ENCODE measurements around the gene ATXN7L3.

ATXN7L3 gene

DNA sequence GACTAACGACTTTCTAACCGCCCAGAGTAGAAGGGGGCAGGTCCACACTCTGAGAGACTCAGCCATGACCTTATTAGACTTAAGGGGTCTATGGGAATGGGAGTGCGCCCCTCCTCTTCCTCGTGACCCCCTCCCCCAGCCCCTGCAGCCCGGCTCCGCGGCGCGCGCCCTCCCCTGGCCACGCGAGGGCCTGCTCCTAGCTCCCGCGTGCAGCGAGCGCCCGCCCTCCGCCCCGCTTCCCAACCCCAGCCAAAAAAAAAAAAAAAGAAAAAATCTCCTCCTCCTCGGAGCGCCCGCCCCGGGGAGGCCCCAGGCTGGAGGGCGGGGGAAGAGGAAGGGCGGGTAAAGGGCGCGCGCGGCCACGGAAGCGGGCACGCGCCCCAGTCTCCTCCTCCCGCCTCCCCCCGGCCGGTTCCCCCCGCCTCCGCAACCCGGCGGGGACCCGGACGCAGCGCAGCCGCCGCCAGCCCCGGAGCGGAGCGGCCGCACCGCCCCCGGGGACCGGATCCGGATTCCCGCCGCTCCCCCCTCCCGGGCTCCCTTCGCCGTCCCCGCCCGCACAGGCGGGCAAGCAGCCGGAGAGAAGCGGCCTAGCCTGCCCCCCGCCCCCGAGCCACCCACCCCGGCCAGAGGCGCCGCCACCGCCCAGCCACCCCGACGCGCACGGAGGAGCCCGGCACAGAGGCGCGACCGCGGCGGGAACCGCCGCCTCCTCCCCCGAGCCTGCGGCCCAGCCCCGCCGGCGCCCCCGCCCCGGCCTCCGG lies 18.8 kb upstream of the ATXN7L3 start:
- DNase-seq (ENCODE audit: low read depth, low spot score): peak; percentile 95

DNA sequence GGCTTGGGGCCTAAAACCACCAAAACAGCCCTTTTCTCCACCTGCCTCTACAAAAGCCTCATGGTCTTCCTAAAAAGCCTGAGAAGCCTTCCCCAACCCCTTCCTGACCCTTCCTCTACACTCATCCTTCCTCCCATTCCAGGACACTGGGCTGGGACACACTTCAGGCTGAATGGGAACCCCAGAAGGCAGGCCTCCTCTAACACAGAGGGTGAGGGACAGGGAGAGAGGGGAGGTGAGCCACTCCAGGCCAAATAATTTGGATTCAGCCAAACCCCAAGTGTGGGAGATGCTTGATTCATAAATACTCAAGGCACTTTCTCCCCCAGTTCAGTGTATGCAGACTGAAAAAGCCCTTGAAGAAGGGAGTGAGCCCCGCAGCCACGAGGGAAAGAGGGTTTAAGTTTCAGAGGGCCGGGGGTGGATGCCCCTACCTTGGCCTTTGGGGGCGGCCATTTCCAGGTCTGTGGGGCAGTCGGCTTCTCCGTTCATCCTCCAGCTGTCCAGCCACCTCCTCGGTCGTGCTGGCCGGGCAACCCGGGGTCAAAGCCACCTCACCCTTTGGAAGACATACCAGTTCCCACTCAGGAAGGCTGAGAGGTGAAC lies 18.2 kb upstream of the ATXN7L3 start:
- no peak for DNase-seq (ENCODE audit: low read depth, low spot score)

DNA sequence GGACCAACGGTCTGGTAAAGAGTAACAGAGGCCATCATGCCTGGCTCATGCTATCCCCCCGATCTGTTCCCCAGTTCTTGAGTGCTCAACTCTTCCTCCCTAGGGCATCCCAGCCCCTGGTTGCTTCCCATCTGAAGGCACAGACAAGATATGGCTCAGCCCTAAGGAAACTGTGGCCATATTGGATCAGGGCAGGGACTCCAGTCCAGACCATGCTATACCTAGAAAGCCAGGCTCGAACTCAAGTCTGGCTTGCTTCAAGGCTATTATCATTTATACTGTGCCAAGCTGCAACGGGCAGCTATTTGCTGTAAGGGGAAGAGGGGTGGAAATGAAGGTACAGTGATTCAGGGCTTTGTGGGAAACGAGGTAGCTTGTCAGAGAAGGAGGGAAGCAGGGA lies 17.0 kb upstream of the ATXN7L3 start:
- no peak for DNase-seq (ENCODE audit: low read depth, low spot score)

DNA sequence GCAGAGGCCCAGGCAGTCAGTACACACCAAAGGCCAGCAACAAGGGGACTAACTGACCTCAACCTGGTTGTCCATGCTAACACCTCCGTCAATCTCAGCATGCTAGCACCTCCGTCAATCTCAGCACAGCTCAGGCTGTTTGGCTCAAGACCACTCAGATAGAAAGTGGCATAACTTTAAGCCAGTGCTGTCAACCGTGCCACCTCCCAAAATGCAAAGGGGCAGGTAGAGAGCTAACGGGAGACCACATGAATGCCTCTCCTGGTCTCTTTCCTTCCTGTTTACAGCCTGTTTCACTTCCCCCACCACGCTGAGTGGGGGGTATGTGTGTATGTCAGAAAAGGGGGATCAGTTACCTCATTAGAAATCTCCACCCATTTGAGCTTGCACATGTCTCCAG lies 16.5 kb upstream of the ATXN7L3 start:
- no peak for DNase-seq (ENCODE audit: low read depth, low spot score)

DNA sequence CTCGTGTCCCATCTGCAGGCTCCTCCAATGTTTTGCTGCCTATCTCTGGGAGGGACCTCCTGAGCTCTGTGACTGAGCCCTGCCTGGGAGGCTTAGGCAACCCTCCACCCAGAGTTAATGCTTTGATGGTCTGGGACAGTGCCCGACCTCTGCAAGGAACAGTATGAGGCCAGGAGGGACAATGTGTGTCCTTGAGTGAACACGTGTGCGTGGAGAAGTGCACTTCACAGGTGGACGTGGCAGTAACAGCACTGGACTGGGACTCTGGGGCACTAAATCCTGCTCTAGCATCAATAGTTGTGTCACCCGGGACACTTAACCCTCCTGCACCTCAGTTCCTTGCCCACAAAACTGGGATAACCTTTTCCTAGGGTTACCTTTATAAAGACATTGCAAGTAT lies 15.2 kb upstream of the ATXN7L3 start:
- no peak for DNase-seq (ENCODE audit: low read depth, low spot score)

DNA sequence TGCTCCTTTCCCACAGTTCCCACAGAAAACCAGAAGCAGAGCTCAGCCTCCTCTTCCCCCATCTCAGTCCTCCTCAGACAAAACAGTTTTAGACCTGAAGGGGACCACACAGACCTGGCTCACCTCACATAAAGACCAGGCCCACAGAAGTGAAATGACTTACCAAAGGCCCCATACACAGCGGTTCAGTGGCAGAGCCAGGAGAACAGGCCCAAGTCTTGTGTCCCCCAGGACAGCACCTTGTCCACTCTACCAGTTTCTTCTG lies 14.5 kb upstream of the ATXN7L3 start:
- no peak for DNase-seq (ENCODE audit: low read depth, low spot score)

DNA sequence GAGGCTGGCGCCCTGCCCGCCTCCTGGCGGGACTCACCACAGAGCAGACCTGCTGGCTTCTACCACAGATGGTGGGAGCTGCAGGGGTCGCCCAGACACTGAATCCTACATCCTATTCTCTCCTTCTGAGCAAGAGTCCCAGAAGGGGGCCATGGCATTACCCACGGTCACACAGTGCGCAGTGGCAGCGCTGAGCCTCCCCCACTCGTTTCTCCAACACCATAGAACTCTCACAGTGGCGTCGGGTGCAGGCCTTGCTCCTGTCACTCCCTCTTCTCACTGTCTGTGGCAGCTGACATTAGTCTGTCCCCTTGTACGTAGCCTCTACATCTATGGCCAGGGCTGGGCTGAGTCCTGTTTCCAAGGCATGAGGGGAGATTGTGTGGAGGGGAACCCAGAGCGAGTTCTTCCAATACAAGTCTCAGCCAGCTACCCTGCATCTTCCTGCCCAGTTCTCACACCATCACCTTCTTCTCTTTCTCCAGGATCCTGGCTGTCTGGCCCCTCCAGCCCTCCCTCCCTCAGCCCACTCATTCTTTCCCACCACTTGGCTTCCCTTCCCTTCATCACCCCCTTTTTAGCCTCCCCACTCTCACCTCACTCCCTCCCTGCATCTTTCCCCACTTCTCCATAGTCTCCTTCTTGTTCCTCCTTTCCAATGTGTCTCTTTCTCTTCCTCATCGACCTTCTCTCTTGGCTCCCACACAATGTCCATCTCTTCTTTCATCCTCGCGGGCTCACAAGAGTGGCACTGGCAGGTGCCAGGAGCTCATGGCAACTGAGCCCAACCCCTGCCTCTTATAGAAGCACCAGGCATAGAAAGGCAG lies 13.9 kb upstream of the ATXN7L3 start:
- DNase-seq (ENCODE audit: low read depth, low spot score): no peak

DNA sequence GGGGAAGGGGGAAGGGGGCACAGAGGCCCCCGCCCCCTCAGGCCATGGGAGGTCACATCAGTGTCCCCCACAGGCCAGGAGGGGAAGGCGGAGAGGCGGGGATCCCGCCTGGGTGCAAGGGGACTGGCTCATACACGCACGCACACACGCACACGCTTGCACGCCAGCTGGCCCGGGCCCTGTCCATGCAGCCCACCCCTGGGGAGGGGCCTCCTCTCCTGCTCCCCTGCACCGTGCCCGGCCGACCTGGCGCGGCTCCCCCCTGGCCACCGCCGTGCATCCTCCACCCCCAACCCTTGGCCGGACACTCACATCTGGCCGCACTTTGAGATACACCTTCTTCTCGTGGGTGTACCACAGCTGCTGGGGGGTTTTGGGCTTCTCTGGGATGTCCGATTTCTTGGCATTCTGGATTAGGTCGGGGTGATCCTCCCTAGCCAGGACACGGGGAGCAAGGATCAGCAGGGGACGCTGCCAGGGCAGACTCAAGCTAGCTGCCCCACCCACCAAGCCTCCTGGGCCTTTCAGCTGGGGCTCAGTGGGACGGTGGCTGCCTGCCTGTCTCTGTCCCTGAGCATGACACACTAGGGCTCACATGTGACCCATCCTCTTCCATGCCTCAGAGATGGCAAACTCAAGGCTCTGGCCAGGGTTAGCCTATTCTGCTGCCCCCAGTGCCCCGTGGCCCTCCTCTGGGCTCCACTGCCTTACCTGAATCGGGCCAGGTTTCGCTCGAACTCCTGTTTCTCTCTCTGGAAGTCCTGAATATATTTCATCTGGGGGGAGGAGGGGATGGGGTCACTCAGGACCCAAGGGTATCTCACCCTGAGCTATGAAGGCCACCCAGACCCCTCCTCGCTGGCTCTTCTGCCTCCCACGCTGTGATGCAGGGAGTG lies 13.1 kb upstream of the ATXN7L3 start:
- DNase-seq (ENCODE audit: low read depth, low spot score): no peak

DNA sequence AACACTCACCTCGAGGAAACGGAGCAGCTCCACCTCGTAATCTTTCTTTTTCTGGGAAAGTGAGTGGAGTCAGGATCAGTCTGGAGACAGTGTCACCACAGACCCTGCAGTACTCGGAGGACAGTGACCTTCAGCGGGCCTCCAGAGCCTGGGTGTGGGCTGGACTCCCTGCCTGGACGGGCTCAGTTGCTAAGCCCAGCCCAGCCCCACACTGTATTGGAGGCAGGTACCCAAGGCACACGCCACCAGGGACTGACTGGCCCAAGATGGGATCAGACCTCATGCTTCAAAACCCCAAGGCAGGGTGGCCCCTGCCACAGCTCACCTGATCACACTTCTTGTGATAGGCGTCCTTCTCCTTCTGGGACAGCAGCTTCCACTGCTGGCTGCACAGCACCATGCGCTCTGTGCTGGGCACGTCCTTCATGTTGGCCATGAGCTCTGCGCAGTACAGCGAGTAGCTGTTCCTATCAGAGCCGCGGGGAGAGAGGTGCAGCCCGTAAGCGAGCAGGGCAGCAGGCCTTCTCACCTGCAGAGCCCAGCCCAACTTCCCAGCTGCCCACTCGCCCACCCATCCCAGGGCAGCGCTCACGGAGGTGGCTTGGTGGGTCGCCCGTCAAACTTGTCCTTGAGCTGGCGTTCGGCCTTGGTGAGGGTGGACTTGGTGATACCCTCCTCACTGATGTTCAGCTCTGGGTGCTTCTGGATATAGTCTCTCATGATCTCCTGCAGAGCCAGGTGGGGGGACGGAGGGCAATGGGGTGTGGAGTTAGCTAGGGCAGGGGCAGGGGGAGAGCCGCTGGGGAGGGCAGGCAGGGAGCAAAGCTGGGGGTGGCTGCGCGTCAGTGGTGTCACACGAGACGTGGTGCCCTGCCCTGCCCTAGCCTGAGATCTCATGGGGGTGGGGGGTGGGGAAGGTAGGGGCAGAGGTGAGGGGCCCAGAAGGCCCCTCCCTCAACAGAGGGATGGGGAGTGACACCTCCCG lies 11.9 kb upstream of the ATXN7L3 start:
- DNase-seq (ENCODE audit: low read depth, low spot score): no peak

DNA sequence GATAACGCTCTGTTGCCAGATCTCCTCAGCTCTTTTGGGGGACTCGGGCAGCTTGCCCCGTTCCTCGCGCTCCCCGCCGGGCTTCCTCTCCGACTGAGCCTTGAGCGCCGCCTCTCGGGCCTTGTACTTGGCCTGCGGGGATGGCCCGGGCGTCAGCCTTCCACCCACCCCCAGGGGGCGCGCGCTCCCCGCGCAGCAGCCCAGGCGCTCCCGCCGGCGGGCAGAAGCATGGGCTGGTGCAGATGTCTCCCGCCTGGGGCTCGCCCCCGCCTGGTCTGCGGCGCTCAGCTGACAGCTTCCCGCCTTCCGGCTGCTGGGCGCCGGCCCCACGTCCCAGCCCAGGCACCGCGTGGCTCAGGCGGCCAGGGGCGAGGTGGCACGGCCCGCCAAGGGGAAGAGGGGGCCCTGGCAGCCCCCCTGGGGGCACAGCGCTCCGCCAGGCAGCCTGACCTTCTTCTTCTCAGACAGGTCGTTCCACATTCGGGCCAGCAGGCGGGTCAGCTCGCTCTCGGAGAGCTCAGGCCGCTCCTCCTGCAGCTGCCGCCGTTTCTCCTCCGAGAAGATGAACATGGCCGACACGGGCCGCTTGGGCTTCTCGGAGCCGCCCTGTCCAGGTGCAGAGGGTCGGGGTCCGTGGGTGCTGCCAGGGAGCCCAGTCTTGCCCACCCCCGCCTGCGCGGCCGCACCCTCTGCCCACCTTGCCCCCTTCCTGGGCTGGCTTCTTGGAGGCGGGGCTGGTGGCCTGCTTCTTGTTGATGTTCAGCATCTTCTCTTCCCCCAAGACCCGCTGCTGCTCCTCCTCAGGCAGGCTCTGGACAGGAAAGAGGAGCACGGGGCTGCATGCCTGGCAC lies 10.9 kb upstream of the ATXN7L3 start:
- DNase-seq (ENCODE audit: low read depth, low spot score): peak; percentile 96

DNA sequence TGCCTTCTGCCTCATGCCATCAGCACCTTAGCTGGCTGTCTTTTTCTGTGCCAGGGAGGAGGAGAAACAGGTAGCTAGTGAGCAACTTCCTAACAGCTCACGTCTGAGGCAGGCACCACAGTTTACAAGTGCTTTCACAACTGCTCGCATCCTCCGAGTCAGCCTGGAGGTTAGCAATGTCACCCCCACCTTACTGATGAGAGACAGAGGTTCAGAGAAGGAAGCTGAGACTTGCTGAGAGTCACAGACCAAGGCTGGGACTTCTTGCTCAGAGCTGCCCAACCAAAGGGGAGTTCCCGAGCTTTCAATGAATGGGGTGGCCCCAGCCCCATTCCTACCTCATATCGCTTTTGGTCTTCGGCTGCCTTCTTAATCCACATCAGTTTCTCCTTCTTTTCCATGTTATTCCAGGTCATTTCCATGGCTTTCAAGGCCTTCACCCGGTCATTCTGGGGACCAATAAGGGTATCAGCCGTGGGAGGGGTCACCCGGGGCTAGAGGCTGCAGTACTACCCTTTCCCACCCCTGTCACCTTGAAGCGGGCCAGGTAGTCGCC lies 10.2 kb upstream of the ATXN7L3 start:
- no peak for DNase-seq (ENCODE audit: low read depth, low spot score)

DNA sequence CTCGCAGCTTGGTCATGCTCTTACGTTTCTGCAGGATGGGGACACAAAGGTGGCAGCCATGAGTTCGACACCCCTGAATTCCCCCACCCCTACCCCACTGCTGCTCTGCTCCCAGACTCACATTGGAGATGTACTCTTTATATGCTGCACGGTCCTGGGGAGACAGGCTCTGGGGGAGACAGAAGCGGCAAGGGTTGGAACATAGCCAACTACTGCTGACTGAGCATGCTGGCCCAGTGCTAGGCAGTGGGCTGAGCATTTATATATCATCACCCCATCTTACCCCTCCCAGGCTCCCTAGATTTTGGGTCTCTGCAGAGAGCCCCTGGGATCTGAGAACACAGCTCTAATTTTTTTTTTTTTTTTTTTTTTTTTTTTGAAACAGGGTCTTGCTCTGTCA lies 8.1 kb upstream of the ATXN7L3 start:
- DNase-seq (ENCODE audit: low read depth, low spot score): no peak

DNA sequence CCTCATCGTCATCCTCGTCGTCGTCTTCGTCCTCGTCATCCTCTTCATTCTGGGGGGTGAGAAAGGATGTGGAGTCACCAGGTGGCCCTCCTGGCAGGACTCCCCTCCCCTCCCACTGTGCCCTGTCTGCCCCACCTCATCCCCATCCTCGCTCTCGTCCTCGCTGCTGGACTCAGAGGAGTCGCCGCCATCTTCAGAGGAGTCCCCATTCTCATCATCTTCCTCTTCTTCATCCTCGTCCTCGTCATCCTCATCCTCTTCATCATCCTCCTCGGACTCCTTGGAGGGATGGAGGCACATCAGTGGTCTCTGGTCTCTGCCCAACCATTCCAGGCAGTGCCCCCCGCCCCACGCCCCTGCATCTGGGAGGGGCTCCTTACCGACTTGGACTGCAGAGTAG lies 7.6 kb upstream of the ATXN7L3 start:
- no peak for DNase-seq (ENCODE audit: low read depth, low spot score)

DNA sequence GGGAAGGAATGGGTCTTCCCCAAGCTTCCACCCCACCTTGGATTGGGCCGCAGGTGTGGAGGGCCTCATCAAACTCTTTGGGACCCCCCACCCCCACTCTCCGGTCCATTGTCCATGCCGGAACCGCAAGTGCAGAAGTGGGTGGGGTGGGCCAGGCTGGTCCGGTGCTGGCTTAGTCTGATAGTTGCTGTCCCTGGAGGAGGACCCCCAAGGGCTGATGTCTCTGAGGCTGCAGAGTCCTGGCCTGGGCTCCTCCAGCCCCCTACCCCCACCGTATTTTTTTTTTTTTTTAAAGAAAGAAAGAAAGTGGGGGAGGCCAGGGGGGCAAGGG lies 7.1 kb upstream of the ATXN7L3 start:
- DNase-seq (ENCODE audit: low read depth, low spot score): no peak

DNA sequence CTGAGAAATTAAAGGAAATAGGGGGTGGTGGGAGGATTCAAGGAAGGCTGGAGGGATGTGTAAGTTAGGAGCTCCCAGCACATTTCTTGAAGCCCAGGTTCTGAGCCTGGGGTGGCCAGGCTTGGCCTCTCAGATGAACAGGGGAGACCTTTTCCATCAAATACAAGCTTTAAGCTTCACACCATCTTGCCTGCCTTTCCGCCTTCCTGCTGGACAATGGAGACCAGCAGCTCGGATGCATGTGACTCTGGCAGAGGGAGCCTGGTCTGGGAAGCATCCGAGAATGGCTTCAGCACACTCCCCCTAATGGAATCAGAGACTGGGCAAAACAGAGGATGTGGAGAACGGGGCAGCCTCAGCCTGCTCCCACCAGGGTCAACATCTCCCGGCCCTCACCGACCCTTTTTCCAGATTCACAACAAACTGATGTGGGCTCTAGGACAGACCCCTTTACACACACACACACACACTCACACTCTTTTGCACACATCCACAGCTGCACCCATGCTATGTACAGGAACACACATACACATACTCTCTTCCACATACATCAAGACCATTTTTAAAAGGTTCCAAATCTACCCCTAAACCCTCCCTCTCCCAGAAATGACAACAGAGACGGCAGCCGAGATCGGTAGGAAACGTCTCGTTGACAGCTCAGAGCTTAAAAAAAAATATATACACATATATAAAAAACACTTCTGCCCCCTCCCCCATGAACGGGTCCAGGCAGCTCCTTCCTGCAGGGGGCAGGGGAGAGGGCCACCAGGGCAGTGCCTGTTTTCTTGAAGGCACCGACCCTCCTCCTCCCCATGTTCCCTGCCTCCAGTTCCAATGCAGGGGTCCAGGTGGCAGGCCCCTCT lies 6.5 kb upstream of the ATXN7L3 start:
- no peak for DNase-seq (ENCODE audit: low read depth, low spot score)

DNA sequence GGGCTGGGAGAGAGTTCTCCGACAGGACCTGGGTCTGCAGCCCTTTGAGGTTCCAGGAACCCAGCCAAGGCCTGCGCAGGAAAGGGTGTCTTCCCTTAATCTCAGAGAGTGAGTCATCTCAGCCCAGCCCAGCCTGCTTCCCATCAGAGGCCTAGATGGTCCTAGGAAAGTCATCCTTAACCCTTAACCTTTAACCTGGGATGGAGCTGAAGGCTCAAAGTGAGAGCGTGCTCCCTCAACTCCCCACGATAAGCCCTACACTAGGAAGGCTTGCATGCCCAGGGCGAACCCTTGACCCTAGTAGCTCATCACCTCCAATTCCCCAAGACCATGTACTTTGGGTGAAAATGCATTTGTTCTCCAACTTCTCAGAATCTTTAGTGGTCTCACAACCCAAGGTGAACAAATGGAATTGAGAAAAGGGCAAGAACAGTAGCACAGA lies 4.8 kb upstream of the ATXN7L3 start:
- no peak for DNase-seq (ENCODE audit: low read depth, low spot score)

DNA sequence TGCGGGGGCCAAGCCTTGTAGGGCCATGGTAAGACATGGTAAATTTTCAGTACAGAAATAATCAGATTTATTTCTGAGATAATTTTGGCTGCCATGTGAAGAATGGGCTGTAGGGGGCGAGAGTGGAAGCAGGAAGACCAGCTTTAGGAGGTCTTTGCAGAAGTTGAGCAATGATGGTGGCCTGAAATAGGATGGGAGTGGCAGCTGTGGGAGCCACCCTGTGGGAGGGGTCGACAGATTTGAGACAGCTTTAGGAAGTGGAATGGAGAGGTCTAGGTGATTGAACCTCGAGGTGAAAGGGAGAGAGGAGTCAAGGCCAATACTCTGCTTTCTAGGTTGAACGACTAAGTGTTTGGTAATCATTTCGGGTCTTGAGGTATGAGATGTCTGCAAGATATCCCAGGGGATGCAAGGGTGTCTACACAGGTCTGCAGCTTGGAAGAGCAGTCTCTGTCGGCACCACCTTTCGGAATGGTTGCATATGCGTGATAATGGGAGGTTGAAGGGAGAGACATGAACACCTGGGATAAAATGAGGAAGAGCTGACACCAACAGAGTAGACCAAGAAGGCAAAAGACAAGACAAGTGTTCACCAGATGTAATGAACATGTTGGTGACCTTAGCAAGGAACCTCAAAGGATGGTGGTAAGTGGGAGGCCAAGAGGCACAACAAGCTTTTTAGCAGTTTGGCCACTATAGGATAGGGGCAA lies 4.2 kb upstream of the ATXN7L3 start:
- peak; percentile 58 for DNase-seq (ENCODE audit: low read depth, low spot score)

DNA sequence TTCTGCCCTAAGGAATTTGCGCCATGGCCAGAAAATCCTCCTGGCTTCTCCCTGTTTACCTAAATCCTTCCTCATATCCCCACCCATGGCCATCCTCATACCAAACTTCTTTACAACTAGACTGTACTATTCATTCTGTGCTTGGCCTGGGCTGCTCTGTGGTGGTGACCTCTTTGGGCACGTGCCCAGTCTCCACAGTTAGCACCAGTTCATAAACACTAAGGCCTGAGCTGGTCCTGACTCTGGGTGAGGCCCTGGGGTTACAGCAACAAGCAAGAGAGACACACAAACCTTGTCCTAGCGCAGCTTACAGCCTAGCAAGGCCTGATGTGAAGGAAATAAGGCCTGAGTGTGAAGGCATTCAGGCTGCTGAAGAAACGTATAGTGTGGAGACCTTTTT lies 3.1 kb upstream of the ATXN7L3 start:
- DNase-seq (ENCODE audit: low read depth, low spot score): no peak

Data from astrocyte of the hippocampus (primary cell).